Muscle layer of colon (tissue), 2 donors: ENCODE data around the gene SCAF11.
"Not testable (repeated sequence)": the region's sequence is repeated elsewhere in the genome, so short reads cannot be mapped to it uniquely, and the experiment has no call there.

ENCODE experiments used
- H3K27ac ChIP-seq: one replicate; pipeline ENCODE4 v1.7.0; 2013; ENCODE audit warnings: low read depth, mild to moderate bottlenecking, low read length, moderate library complexity
- H3K27me3 ChIP-seq, 2 donors: one replicate each; pipeline ENCODE4 v1.7.0; 2013; ENCODE audit warnings: low read length in 2 of 2, mild to moderate bottlenecking in 2 of 2; ENCODE audit not compliant: insufficient read depth in 2 of 2, control insufficient read depth in 1 of 2
- H3K36me3 ChIP-seq: one replicate; pipeline ENCODE4 v1.7.0; 2013; ENCODE audit warnings: mild to moderate bottlenecking, low read length; ENCODE audit not compliant: insufficient read depth
- H3K4me1 ChIP-seq: one replicate; pipeline ENCODE4 v1.7.0; 2013; ENCODE audit warnings: mild to moderate bottlenecking, low read length; ENCODE audit not compliant: insufficient read depth
- H3K4me3 ChIP-seq, 2 donors: one replicate each; pipeline ENCODE4 v1.7.0; 2013; ENCODE audit warnings: low read length in 2 of 2, low read depth in 1 of 2, mild to moderate bottlenecking in 1 of 2, moderate library complexity in 1 of 2
- H3K9ac ChIP-seq: one replicate; pipeline ENCODE4 v1.7.0; 2013; ENCODE audit warnings: low read length
- H3K9me3 ChIP-seq: one replicate; pipeline ENCODE4 v1.7.0; 2013; ENCODE audit warnings: mild to moderate bottlenecking, low read length
- donor health status: abdominal sarcoma.
- donor health status: Adenocarcinoma of cecum.

The SCAF11 gene, protein sequence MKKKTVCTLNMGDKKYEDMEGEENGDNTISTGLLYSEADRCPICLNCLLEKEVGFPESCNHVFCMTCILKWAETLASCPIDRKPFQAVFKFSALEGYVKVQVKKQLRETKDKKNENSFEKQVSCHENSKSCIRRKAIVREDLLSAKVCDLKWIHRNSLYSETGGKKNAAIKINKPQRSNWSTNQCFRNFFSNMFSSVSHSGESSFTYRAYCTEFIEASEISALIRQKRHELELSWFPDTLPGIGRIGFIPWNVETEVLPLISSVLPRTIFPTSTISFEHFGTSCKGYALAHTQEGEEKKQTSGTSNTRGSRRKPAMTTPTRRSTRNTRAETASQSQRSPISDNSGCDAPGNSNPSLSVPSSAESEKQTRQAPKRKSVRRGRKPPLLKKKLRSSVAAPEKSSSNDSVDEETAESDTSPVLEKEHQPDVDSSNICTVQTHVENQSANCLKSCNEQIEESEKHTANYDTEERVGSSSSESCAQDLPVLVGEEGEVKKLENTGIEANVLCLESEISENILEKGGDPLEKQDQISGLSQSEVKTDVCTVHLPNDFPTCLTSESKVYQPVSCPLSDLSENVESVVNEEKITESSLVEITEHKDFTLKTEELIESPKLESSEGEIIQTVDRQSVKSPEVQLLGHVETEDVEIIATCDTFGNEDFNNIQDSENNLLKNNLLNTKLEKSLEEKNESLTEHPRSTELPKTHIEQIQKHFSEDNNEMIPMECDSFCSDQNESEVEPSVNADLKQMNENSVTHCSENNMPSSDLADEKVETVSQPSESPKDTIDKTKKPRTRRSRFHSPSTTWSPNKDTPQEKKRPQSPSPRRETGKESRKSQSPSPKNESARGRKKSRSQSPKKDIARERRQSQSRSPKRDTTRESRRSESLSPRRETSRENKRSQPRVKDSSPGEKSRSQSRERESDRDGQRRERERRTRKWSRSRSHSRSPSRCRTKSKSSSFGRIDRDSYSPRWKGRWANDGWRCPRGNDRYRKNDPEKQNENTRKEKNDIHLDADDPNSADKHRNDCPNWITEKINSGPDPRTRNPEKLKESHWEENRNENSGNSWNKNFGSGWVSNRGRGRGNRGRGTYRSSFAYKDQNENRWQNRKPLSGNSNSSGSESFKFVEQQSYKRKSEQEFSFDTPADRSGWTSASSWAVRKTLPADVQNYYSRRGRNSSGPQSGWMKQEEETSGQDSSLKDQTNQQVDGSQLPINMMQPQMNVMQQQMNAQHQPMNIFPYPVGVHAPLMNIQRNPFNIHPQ (N-terminal part only)

DNA sequence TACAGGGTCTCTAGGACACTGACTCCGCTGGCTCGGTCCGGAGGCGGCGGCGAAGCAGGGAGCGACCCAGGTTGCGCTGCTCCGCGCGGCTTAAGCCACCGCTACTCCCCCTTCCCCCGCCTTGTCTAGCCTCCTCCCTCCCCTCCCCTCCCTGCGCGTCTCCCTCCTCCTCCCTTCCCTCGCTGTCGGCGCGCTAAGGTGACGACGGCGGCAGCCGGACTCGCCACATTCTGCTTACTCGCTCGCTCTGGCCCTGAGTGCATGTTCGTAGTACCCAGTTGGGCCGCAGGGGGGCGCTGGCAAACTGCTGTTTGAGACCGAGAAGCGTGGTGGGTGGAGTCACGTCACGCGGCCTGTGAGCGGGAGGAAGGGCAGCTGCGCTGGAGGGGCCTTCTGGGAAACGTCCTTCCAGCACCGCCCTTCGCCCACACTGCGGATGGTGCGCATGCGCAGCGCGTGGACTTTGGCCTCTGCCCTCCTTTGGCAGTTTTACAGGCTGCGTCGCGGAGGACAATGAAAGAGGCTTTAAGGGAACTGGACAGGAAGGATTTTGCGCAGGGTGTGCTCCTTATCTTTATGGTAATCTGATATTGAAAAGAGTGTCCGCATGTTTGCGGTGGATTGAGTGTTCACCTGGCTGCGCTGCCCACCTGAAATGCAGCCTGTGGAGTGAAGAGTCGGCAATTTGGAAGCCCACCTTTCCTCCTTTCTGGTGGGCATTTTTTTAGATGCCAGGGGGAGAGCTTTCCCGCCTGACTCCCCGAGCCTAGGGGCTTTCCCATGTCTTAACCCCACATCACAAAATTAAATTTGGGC, at the start of gene SCAF11:
Gene SCAF11 (minus strand): TSS at position 107 of the 816 bp plus-strand sequence. CDS start 26,407 bp downstream, outside the sequence.
- no peaks in the 10 kb centered on the region for H3K9me3 ChIP-seq
- H3K27ac ChIP-seq, result peak within 1 kb of the TSS; percentile 100
- H3K9ac ChIP-seq, result peak within 1 kb of the TSS; percentile 96
- H3K27me3 ChIP-seq, result no peaks in the 10 kb centered on the region
- H3K4me3 ChIP-seq, result peak within 1 kb of the TSS; percentile 94
- peaks cover 37% of the 10 kb centered on the region for H3K4me1 ChIP-seq
- H3K36me3 ChIP-seq, result no peaks in the 10 kb centered on the region

DNA sequence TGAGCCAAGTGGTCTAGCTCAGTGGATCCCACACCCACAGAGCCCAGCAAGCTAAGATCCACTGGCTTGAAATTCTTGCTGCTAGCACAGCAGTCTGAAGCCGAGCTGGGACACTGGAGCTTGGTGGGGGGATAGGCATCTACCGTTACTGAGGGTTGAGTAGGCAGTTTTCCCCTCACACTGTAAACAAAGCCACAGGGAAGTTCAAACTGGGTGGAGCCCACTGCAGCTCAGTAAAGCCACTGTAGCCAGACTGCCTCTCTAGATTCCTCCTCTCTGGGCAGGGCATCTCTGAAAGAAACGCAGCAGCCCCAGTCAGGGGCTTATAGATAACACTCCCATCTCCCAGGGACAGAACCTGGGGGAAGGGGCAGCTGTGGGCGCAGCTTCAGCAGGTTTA, 46.7 kb upstream of the SCAF11 start:
- not testable (repeated sequence) for H3K4me3 ChIP-seq, H3K9ac ChIP-seq, H3K27me3 ChIP-seq, H3K27ac ChIP-seq, H3K9me3 ChIP-seq, H3K4me1 ChIP-seq, H3K36me3 ChIP-seq

DNA sequence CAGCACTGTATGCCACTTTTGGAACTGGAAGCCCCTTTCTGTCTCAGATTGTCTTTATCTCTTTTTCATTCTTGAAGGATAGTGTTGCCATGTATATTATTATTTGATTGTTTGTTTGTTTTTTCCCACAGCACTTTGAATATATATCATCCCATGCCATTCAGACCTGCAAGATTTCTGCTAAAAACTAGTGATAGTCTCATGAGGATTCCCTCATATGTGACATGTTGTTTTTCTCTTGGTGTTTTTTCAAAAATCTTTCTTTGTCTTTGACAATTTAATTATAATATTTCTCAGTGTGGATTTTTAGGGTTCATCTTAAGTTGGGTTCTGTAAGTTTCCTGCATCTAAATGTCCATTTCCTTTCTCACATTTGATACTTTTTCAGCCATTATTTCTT, 36.8 kb upstream of the SCAF11 start:
- no peak overlapping the region for H3K27ac ChIP-seq
- H3K36me3 ChIP-seq, result no peaks in the 10 kb centered on the region
- H3K9ac ChIP-seq, result no peak overlapping the region
- no peaks in the 10 kb centered on the region for H3K27me3 ChIP-seq
- peaks cover 17% of the 10 kb centered on the region for H3K9me3 ChIP-seq
- H3K4me1 ChIP-seq, result no peaks in the 10 kb centered on the region
- H3K4me3 ChIP-seq, result no peak overlapping the region

DNA sequence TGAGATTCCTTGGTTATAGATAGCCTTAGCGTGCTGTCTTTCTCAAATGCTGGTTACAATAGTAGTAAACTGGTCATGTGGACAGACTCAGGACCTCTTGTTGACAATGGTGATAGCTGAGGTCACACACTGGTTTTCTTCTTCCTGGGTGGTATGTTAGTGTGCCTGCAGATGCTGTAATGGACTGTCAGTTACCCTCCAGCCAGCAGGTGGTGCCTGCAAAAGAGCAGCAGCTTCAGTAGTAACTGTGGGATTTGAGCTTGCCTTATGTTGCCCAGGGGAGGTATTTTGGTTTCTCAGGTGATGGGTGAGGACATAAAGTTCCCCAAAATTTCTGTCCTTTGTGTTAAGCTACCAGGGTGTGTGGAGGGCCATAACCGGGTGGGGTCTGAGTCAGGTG, 33.7 kb upstream of the SCAF11 start:
- Histone ChIP-seq H3K27me3 (no peaks in the 10 kb centered on the region), H3K36me3 (no peaks in the 10 kb centered on the region), H3K4me3 (no peak overlapping the region), H3K9me3 (peaks cover 17% of the 10 kb centered on the region), H3K4me1 (no peaks in the 10 kb centered on the region), H3K27ac (no peak overlapping the region), H3K9ac (no peak overlapping the region)

DNA sequence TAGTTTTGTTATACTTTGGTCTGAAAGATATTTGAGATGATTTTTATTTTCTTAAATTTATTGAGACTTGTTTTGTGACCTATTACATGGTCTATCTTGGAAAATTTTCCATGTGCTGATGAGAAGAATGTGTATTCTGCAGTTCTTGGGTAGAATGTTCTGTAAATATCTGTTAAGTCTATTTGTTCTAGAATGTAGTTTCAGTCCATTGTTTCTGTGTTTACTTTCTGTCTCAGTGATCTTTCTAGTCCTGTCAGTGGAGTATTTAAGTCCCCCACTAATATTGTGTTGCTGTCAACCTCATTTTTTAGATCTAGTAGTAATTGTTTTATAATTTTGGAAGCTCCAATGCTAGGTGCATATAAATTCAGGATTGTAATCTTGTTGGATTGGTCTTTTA, 30.4 kb upstream of the SCAF11 start:
- Histone ChIP-seq H3K4me3 (no peak overlapping the region), H3K9me3 (no peaks in the 10 kb centered on the region), H3K4me1 (no peaks in the 10 kb centered on the region)

DNA sequence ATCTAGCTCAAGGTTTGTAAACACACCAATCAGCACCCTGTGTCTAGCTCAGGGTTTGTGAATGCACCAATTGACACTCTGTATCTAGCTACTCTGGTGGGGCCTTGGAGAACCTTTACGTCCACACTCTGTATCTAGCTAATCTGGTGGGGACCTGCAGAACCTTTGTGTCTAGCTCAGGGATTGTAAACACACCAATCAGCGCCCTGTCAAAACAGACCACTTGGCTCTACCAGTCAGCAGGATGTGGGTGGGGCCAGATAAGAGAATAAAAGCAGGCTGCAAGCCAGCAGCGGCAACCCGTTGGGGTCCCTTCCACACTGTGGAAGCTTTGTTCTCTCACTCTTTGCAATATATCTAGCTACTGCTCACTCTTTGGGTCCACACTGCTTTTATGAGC, 28.3 kb upstream of the SCAF11 start:
- H3K9me3 ChIP-seq, H3K27ac ChIP-seq, H3K9ac ChIP-seq, H3K4me3 ChIP-seq, H3K4me1 ChIP-seq, H3K36me3 ChIP-seq, H3K27me3 ChIP-seq: not testable (repeated sequence)

More for the DNA sequence above, 30.4 kb upstream of the SCAF11 start:
- Histone ChIP-seq H3K36me3 (no peaks in the 10 kb centered on the region), H3K9ac (no peak overlapping the region), H3K27ac (no peak overlapping the region), H3K27me3 (no peaks in the 10 kb centered on the region)

DNA sequence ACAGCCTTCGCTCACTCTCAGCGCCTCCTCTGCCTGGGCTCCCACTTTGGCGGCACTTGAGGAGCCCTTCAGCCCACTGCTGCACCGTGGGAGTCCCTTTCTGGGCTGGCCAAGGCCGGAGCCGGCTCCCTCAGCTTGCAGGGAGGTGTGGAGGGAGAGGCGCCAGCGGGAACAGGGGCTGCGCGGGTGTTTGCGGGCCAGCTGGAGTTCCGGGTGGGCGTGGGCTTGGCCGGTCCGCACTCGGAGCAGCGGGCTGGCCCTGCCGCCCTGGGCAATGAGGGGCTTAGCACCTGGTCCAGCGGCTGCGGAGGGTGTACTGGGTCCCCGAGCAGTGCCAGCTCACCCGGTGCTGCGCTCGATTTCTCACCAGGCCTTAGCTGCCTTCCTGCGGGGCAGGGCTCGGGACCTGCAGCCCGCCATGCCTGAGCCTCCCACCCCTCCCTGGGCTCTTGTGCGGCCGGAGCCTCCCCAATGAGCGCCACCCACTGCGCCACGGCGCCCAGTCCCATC, 27.5 kb upstream of the SCAF11 start:
- H3K27ac ChIP-seq, H3K9me3 ChIP-seq, H3K27me3 ChIP-seq, H3K4me3 ChIP-seq, H3K9ac ChIP-seq, H3K4me1 ChIP-seq, H3K36me3 ChIP-seq: not testable (repeated sequence)

DNA sequence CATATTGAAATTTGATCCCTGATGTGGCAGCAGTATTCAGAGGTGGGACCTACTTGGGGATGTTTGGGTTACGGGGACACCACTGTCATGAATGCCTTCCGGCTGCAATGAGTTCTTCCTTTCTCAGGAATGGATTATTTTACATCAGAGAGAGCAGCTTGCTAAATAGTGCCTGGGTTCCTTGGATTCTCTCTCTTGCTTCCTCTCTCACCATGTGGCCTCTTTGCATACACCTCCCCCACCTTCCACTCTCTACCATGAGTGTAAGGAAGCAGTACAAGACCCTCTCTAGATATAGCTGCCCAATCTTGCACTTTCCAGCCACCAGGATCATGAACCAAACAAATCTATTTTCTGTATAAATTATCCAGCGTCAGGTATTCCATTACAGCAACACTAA, 15.4 kb upstream of the SCAF11 start:
- H3K27me3 ChIP-seq, result no peaks in the 10 kb centered on the region
- no peaks in the 10 kb centered on the region for H3K9me3 ChIP-seq
- no peaks in the 10 kb centered on the region for H3K36me3 ChIP-seq
- H3K27ac ChIP-seq, result no peak overlapping the region
- no peaks in the 10 kb centered on the region for H3K4me1 ChIP-seq
- H3K4me3 ChIP-seq, result no peak overlapping the region
- no peak overlapping the region for H3K9ac ChIP-seq

DNA sequence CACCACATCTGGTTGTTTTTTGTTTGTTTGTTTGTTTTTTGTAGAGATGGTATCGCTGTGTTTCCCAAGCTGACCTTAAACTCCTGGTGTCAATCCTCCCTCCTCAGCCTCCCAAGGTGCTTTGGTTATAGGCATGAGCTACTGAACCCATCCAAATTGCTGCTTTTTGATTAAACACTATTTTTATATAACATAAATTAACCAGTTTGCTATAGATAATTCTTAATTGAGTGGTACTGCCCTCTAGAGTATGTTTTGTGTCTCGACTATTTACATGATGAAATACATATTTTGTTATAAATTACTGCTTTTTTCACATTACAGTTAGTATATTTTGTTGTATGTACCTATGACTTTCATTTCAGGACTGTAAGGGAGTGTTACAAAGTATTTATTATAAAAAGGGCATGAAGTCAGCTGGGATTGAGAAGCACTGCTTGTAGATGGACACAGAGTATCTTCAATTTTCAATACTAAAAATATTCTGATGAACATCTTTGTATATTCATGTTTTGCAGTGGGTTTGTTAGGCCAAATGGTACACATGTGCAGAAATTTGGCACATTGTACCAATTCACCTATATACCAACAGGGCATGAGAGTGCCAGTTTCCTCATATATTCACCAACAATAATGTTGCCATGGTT, 14.9 kb upstream of the SCAF11 start:
- Histone ChIP-seq H3K9me3 (no peaks in the 10 kb centered on the region), H3K27me3 (no peaks in the 10 kb centered on the region), H3K27ac (no peak overlapping the region), H3K36me3 (no peaks in the 10 kb centered on the region), H3K4me3 (no peak overlapping the region), H3K9ac (no peak overlapping the region), H3K4me1 (no peaks in the 10 kb centered on the region)

DNA sequence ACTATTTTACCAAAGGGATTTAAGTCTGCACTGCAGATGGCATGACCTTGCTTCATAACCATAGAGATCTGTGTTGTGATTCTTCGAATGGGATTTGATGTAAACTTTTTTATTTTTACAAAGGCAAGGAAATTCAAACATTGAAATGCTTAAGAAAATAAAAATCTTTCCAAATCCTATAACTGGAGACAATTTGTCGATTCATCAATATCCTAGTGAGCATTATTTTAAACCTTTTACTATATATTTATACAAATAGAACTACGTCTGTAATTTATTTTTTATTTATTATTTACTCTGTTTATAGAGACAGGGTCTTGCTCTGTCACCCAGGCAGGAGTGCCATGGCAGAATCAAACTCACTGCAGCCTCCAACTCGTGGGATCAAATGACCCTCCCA, 14.3 kb upstream of the SCAF11 start:
- Histone ChIP-seq H3K27me3 (no peaks in the 10 kb centered on the region), H3K4me3 (no peak overlapping the region), H3K4me1 (no peaks in the 10 kb centered on the region), H3K27ac (no peak overlapping the region), H3K36me3 (no peaks in the 10 kb centered on the region), H3K9ac (no peak overlapping the region), H3K9me3 (no peaks in the 10 kb centered on the region)
